DND-41 (cell line): Measurements from ENCODE around the gene TMEM63B.

Experiments
- ATAC-seq: fragments of 200-7000 bp; cut with Tn5 transposase; 3 replicates; pipeline ENCODE4 v1.9.1; 2021; ENCODE audit warnings: low read depth; ENCODE audit not compliant: insufficient read depth
- DNase-seq: peaks from one replicate; pipeline ENCODE4 v3.0.0-alpha.2; 2020
- H2AFZ ChIP-seq: 2 replicates; pipeline ENCODE4 v1.6.0; 2012; ENCODE audit warnings: low read depth, low read length
- H3K27ac ChIP-seq: 2 replicates; pipeline ENCODE4 v1.5.1; 2012; ENCODE audit warnings: low read length, inconsistent platforms
- H3K27me3 ChIP-seq: fragments of 200-600 bp; sonication (generic); 2 replicates; pipeline ENCODE4 v1.6.0; 2012; ENCODE audit warnings: low read length, mild to moderate bottlenecking, inconsistent platforms; ENCODE audit not compliant: insufficient read depth, poor library complexity
- H3K36me3 ChIP-seq: 2 replicates; pipeline ENCODE4 v1.5.1; 2012; ENCODE audit warnings: low read length, inconsistent platforms; ENCODE audit not compliant: insufficient read depth
- H3K4me1 ChIP-seq: 2 replicates; pipeline ENCODE4 v1.5.1; 2012; ENCODE audit warnings: mild to moderate bottlenecking, low read length; ENCODE audit not compliant: insufficient read depth
- H3K4me2 ChIP-seq: 2 replicates; pipeline ENCODE4 v1.6.0; 2012; ENCODE audit warnings: mild to moderate bottlenecking, moderate library complexity, low read length, inconsistent platforms; ENCODE audit not compliant: insufficient read depth
- H3K4me3 ChIP-seq, 2 experiments: fragments of 200-600 bp in 1 of 2; shearing (Covaris generic) in 1 of 2; 2 replicates each; pipeline ENCODE4 v1.5.1; 2012 to 2016; ENCODE audit warnings: inconsistent platforms in 2 of 2, low read length in 2 of 2, mild to moderate bottlenecking in 2 of 2, low read depth in 1 of 2, moderate library complexity in 1 of 2
- H3K79me2 ChIP-seq: 2 replicates; pipeline ENCODE4 v1.6.0; 2012; ENCODE audit warnings: low read length, inconsistent platforms; ENCODE audit not compliant: insufficient read depth
- H3K9ac ChIP-seq: 2 replicates; pipeline ENCODE4 v1.6.0; 2012; ENCODE audit warnings: low read depth, mild to moderate bottlenecking, inconsistent platforms, low read length, moderate library complexity
- H3K9me3 ChIP-seq: 2 replicates; pipeline ENCODE4 v1.5.1; 2012; ENCODE audit warnings: low read length, moderate library complexity, mild to moderate bottlenecking, inconsistent platforms; ENCODE audit not compliant: insufficient read depth, severe bottlenecking
- H4K20me1 ChIP-seq: 2 replicates; pipeline ENCODE4 v1.6.0; 2012; ENCODE audit warnings: low read length; ENCODE audit not compliant: insufficient read depth
- EZH2 ChIP-seq: IDR thresholded peaks from 3 replicates; pipeline ENCODE4 v1.6.1; 2012; ENCODE audit warnings: borderline replicate concordance, low read depth, mild to moderate bottlenecking, moderate library complexity, low read length, inconsistent platforms; ENCODE audit not compliant: severe bottlenecking
- TF ChIP-seq, protein P1 (sequence below): IDR thresholded peaks from 2 replicates; pipeline ENCODE4 v1.5.1; 2012; ENCODE audit warnings: borderline replicate concordance, low read length, moderate library complexity, mild to moderate bottlenecking; ENCODE audit not compliant: poor library complexity, severe bottlenecking; ENCODE audit errors: extremely low read depth

TMEM63B gene

GRCh38 chr6:44123544-44123943 lies 3.8 kb upstream of the TMEM63B start:
- Histone ChIP-seq H4K20me1 (peaks cover 78% of the 10 kb centered on the region), H3K9me3 (no peaks in the 10 kb centered on the region), H3K4me2 (peak overlapping the region; percentile 75), H3K4me3 (no peak overlapping the region), H3K27me3 (no peaks in the 10 kb centered on the region), H3K9ac (peak overlapping the region; percentile 4; the same call in 1 of the 2 replicates), H3K27ac (no peak overlapping the region), H3K36me3 (0 out of 2 replicates have a peak, but pooled peaks cover 4% of the 10 kb centered on the region), H2AFZ (no peak overlapping the region), H3K4me1 (peaks cover 50% of the 10 kb centered on the region), H3K79me2 (peaks cover 92% of the 10 kb centered on the region)
- ATAC-seq = no peak
- TF ChIP-seq, protein P1, sequence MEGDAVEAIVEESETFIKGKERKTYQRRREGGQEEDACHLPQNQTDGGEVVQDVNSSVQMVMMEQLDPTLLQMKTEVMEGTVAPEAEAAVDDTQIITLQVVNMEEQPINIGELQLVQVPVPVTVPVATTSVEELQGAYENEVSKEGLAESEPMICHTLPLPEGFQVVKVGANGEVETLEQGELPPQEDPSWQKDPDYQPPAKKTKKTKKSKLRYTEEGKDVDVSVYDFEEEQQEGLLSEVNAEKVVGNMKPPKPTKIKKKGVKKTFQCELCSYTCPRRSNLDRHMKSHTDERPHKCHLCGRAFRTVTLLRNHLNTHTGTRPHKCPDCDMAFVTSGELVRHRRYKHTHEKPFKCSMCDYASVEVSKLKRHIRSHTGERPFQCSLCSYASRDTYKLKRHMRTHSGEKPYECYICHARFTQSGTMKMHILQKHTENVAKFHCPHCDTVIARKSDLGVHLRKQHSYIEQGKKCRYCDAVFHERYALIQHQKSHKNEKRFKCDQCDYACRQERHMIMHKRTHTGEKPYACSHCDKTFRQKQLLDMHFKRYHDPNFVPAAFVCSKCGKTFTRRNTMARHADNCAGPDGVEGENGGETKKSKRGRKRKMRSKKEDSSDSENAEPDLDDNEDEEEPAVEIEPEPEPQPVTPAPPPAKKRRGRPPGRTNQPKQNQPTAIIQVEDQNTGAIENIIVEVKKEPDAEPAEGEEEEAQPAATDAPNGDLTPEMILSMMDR = no peak
- no peak for TF ChIP-seq EZH2
- DNase-seq = no peak

DNA sequence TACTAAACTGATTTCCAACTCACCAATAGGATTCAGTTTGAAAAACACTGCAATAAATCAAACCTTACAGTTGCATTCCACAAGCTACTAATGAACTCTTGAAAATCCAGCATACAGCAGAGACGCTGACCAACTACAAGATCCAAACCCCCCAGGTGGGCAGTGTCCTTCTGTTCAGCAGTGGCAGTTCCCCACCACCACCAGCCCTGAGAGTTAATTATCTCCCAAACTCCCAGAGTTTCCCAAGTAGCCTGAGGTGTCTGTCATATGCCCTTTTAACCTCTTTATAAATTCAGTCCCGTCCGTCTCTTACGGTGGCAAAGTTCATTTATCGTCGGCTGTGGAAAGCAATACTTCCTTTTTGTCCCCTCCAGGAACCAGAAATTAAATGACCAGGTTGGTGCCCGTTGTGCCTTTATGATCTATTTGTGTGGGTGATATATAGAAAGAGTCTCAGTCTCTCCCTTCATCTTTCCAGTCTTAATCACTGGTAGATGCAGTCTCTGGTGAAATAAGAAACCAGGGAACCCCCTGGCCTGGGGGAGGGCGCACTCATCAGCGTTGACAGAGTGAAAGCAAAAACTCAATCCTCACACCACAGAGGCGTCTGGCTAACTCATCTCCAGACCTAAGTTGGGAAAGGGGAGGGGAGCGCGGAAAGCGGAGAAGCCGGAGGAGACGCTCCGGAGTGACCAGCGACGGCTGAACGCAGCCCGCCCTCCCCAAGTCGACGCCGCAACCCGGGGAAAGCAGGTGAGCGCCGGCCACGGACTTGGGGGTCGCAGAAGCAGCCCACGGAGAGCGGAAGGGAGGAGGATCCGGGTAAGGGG lies 819 bp upstream of the TMEM63B start:
- H3K27ac ChIP-seq = peak overlapping the region; percentile 83
- H2AFZ ChIP-seq = peak overlapping the region; percentile 79
- peaks cover 54% of the 10 kb centered on the region; the same call in 1 of the 2 replicates for H4K20me1 ChIP-seq
- no peaks in the 10 kb centered on the region for H3K9me3 ChIP-seq
- no peaks in the 10 kb centered on the region for H3K27me3 ChIP-seq
- peak overlapping the region; percentile 75 for H3K4me2 ChIP-seq
- H3K79me2 ChIP-seq = peaks cover 62% of the 10 kb centered on the region
- ATAC-seq (peak; percentile 64), DNase-seq (peak; percentile 66)
- 0 out of 2 replicates have a peak, but pooled peaks cover 4% of the 10 kb centered on the region for H3K36me3 ChIP-seq
- H3K9ac ChIP-seq = peak overlapping the region; percentile 64
- peak overlapping the region; percentile 46 to 76; a peak in 3 of 4 replicates for H3K4me3 ChIP-seq
- peaks cover 55% of the 10 kb centered on the region for H3K4me1 ChIP-seq
- TF ChIP-seq, protein P1 = no peak
- TF ChIP-seq EZH2 = no peak

GRCh38 chr6:44128020-44128917 lies 915 bp downstream of the TMEM63B start:
- Histone ChIP-seq H3K4me3 (peak overlapping the region; percentile 67 to 81; a peak in 3 of 4 replicates), H3K27me3 (no peaks in the 10 kb centered on the region), H3K4me2 (peak overlapping the region; percentile 82), H3K27ac (no peak overlapping the region; the same call in 1 of the 2 replicates), H2AFZ (peak overlapping the region; percentile 78), H3K9me3 (no peaks in the 10 kb centered on the region), H3K79me2 (peaks cover 45% of the 10 kb centered on the region), H4K20me1 (peaks cover 38% of the 10 kb centered on the region), H3K36me3 (0 out of 2 replicates have a peak, but pooled peaks cover 4% of the 10 kb centered on the region), H3K4me1 (peaks cover 46% of the 10 kb centered on the region), H3K9ac (peak overlapping the region; percentile 75)
- TF ChIP-seq EZH2 = no peak
- TF ChIP-seq, protein P1 = no peak
- ATAC-seq = no peak
- no peak for DNase-seq
